HG02798 (cell line): ENCODE results near the gene CSRP3.
"Not testable (repeated sequence)": the region's sequence is repeated elsewhere in the genome, so short reads cannot be mapped to it uniquely, and the experiment has no call there.

Experiments used
- ATAC-seq: cut with Tn5 transposase; IDR thresholded peaks from one replicate; pipeline ENCODE4 v1.9.1; 2021; ENCODE audit warnings: mild to moderate bottlenecking; ENCODE audit not compliant: unreplicated experiment, poor library complexity

Gene CSRP3

GRCh38 chr11:19136884-19137283 lies 64.9 kb downstream of the CSRP3 start:
- ATAC-seq, result not testable (repeated sequence)

DNA sequence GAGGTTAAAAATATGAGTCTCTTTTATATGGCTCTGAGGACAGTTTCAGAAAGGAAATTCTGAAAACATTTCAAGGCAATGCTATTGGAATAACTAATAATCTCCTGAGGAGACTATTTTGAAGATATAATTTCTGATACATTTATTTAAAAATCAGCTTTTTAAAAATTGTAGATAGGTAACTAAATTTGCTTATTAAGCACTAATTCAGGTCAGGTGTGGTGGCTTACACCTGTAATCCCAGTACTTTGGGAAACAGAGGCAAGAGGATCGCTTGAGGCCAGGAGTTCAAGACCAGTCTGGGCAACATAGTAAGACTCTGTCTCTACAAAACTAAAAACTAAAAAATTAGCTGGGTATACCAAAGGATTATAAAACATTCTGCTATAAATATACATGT lies 67.8 kb downstream of the CSRP3 start:
- ATAC-seq, result no peak
